OCI-LY7 (cell line): Measurements from ENCODE around the gene CHD5. TPM values are rescaled to one million over a fixed set of nuclear protein-coding genes. Genes with fewer than 3 reads are reported as not detected.

Experiments
- BruUV-seq: library from RNA; stranded (reverse); fragments of 400-500 nt; replicated peaks from 2 replicates; lab custom pipeline; 2021; lab: Mats Ljungman, UMichigan
- CTCF ChIA-PET: fragments of 300-600 bp; sonication (Branson Sonifier 250); formaldehyde crosslinking; loops from one replicate; lab custom pipeline; 2022; ENCODE audit warnings: antibody characterized with exemption; ENCODE audit not compliant: unreplicated experiment; lab: Charles Lee
- POLR2A ChIA-PET: fragments of 300-600 bp; sonication (Branson Sonifier 250); formaldehyde crosslinking; loops from one replicate; lab custom pipeline; 2022; ENCODE audit warnings: antibody characterized with exemption; lab: Charles Lee
- DNase-seq: peaks from one replicate; pipeline ENCODE4 v3.0.0-alpha.2; 2015; ENCODE audit warnings: low spot score
- H2AFZ ChIP-seq: fragments of 200-600 bp; sonication (generic), shearing (Covaris generic); 2 replicates; pipeline ENCODE4 v1.6.1; 2014; ENCODE audit warnings: mild to moderate bottlenecking, antibody characterized with exemption, low read length, moderate library complexity
- H3K27ac ChIP-seq: fragments of 200-600 bp; sonication (generic); 2 replicates; pipeline ENCODE4 v1.5.1; 2014; ENCODE audit warnings: mixed run types, low read depth, mild to moderate bottlenecking, moderate library complexity, low read length, inconsistent platforms; ENCODE audit not compliant: poor library complexity, severe bottlenecking
- H3K36me3 ChIP-seq: fragments of 200-600 bp; sonication (generic); 2 replicates; pipeline ENCODE4 v1.6.1; 2014; ENCODE audit warnings: mild to moderate bottlenecking, antibody characterized with exemption, low read length, moderate library complexity, mixed read lengths; ENCODE audit not compliant: insufficient read depth
- H3K4me1 ChIP-seq: fragments of 200-600 bp; sonication (generic); 2 replicates; pipeline ENCODE4 v1.5.1; 2014; ENCODE audit warnings: mild to moderate bottlenecking, low read length; ENCODE audit not compliant: insufficient read depth, poor library complexity, severe bottlenecking
- H3K4me2 ChIP-seq: fragments of 200-600 bp; sonication (generic); 2 replicates; pipeline ENCODE4 v1.6.1; 2014; ENCODE audit warnings: mild to moderate bottlenecking, low read length
- H3K4me3 ChIP-seq: fragments of 200-600 bp; sonication (generic); 2 replicates; pipeline ENCODE4 v1.5.1; 2014; ENCODE audit warnings: mild to moderate bottlenecking, low read depth, low read length; ENCODE audit not compliant: poor library complexity, severe bottlenecking
- H3K79me2 ChIP-seq: fragments of 200-600 bp; sonication (generic); 2 replicates; pipeline ENCODE4 v1.6.1; 2016; ENCODE audit warnings: low read depth, mild to moderate bottlenecking, low read length, moderate library complexity, mixed read lengths; ENCODE audit not compliant: insufficient read depth
- H3K9me2 ChIP-seq: fragments of 200-600 bp; sonication (generic); 2 replicates; pipeline ENCODE4 v1.6.1; 2016; ENCODE audit warnings: mild to moderate bottlenecking, low read length, mixed read lengths; ENCODE audit not compliant: insufficient read depth
- H3K9me3 ChIP-seq: fragments of 200-600 bp; sonication (generic); 2 replicates; pipeline ENCODE4 v1.6.1; 2014; ENCODE audit warnings: mild to moderate bottlenecking, mixed run types, low read length, mixed read lengths
- H4K20me1 ChIP-seq: fragments of 200-600 bp; sonication (generic); 2 replicates; pipeline ENCODE4 v1.6.1; 2014; ENCODE audit warnings: mild to moderate bottlenecking, antibody characterized with exemption, low read length, moderate library complexity, mixed read lengths; ENCODE audit not compliant: insufficient read depth
- CTCF ChIP-seq: fragments of 200-600 bp; sonication (generic); conservative IDR thresholded peaks from 2 replicates; pipeline ENCODE4 v1.5.1; 2014; ENCODE audit warnings: mild to moderate bottlenecking, antibody characterized with exemption, low read length, moderate library complexity, mixed read lengths
- EZH2phosphoT487 ChIP-seq: fragments of 200-600 bp; sonication (generic); IDR thresholded peaks from 2 replicates; pipeline ENCODE4 v1.6.1; 2018; ENCODE audit warnings: low read depth, borderline replicate concordance, mild to moderate bottlenecking, mixed run types, antibody characterized with exemption, low read length, moderate library complexity, mixed read lengths
- intact Hi-C: fragments of 100-400 bp; cut with micrococcal nuclease; formaldehyde crosslinking; loops from one replicate; pipeline ENCODE4 v1.10.0; 2022; ENCODE audit not compliant: unreplicated experiment
- total RNA-seq, 2 experiments: library from RNA; depleted of rRNA in 1 of 2; stranded (reverse); fragments of >200 nt in 1 of 2; shearing (Covaris generic) in 1 of 2; gene quantifications; 2 replicates each; pipeline ENCODE4 v1.2.3, GENCODE V29; 2014 to 2022

The CHD5 gene
- total RNA-seq, 2 experiments from 2014 or later = 0.19 to 0.38 TPM

GRCh38 chr1:6121651-6122370 is 58.3 kb downstream of the CHD5 start:
- Histone ChIP-seq H3K4me3 (no peak overlapping the region), H4K20me1 (no peaks in the 10 kb centered on the region), H3K79me2 (no peaks in the 10 kb centered on the region), H3K9me2 (no peaks in the 10 kb centered on the region), H2AFZ (no peak overlapping the region), H3K36me3 (no peaks in the 10 kb centered on the region), H3K27ac (no peak overlapping the region), H3K4me2 (no peak overlapping the region), H3K9me3 (no peaks in the 10 kb centered on the region; the same call in 1 of the 2 replicates), H3K4me1 (no peaks in the 10 kb centered on the region)
- intact Hi-C loops = no loop called here
- TF ChIP-seq EZH2phosphoT487 (no peak), CTCF (no peak)
- BruUV-seq = no TSS peak
- CTCF ChIA-PET = no interaction called here
- POLR2A ChIA-PET = no interaction called here
- DNase-seq = no peak

DNA sequence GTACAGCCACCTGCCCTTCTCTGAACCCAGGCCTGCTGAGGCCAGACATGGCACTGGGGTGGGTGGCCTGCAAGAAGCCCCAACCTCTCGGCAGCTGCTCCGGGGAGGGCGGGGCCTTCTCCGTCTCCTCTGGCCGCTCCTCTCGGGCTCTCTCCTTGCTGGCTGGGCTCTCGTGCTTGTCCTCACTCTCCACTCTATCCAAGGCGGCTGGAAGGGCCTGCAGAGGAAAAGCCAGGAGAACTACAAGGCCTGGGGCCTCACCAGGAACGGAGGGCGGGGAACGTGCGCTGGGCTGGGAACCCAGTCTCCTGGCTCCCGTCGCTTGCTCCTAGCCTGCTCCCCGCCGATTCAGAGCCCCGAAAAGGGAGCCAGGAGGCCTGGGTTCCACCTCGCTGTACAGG is 59.1 kb downstream of the CHD5 start:
- CTCF ChIA-PET = no interaction called here
- Histone ChIP-seq H3K27ac (no peak overlapping the region), H3K79me2 (no peaks in the 10 kb centered on the region)

More for the DNA sequence above, 59.1 kb downstream of the CHD5 start:
- no peaks in the 10 kb centered on the region; the same call in 1 of the 2 replicates for H3K9me3 ChIP-seq
- H3K4me2 ChIP-seq = no peak overlapping the region
- intact Hi-C loops = no loop called here
- TF ChIP-seq CTCF (no peak), EZH2phosphoT487 (no peak)
- H3K36me3 ChIP-seq = no peaks in the 10 kb centered on the region
- BruUV-seq = no TSS peak
- DNase-seq = no peak
- no peaks in the 10 kb centered on the region for H3K4me1 ChIP-seq
- no peaks in the 10 kb centered on the region for H3K9me2 ChIP-seq
- POLR2A ChIA-PET = no interaction called here
- H2AFZ ChIP-seq = no peak overlapping the region
- no peak overlapping the region for H3K4me3 ChIP-seq
- H4K20me1 ChIP-seq = no peaks in the 10 kb centered on the region
